Suprapubic skin (tissue), 4 donors: ENCODE results near the gene BUD23. TPM values are rescaled to one million over a fixed set of nuclear protein-coding genes. Genes with fewer than 3 reads are reported as not detected.

Source experiments
- DNase-seq, 2 donors: peaks; one replicate each; pipeline ENCODE4 v3.0.0-alpha.2; 2019; ENCODE audit warnings: low spot score in 2 of 2
- H3K27ac ChIP-seq: fragments of 200-600 bp; sonication (generic); one replicate; pipeline ENCODE4 v1.5.1; 2019
- H3K27me3 ChIP-seq: fragments of 200-600 bp; sonication (generic); one replicate; pipeline ENCODE4 v1.5.1; 2019
- H3K36me3 ChIP-seq: fragments of 200-600 bp; sonication (generic); one replicate; pipeline ENCODE4 v1.5.1; 2019
- H3K4me1 ChIP-seq: fragments of 200-600 bp; sonication (generic); one replicate; pipeline ENCODE4 v1.5.1; 2019
- H3K4me3 ChIP-seq: fragments of 200-600 bp; sonication (generic); one replicate; pipeline ENCODE4 v1.5.1; 2019; ENCODE audit warnings: mild to moderate bottlenecking
- H3K9me3 ChIP-seq: fragments of 200-600 bp; sonication (generic); one replicate; pipeline ENCODE4 v1.5.1; 2019
- EP300 ChIP-seq: sonication (generic); formaldehyde crosslinking; IDR thresholded peaks from one replicate; pipeline ENCODE4 v1.6.1; 2017; ENCODE audit warnings: antibody characterized with exemption
- POLR2A ChIP-seq, 2 donors: fragments of 450-650 bp; IDR thresholded peaks; one replicate each; pipeline ENCODE4 v1.6.1; 2017; ENCODE audit warnings: antibody characterized with exemption in 2 of 2, mild to moderate bottlenecking in 2 of 2, moderate library complexity in 2 of 2
- POLR2AphosphoS5 ChIP-seq, 3 donors: sonication (generic); formaldehyde crosslinking; IDR thresholded peaks; one replicate each; pipeline ENCODE4 v1.6.1; 2017; ENCODE audit warnings: antibody characterized with exemption in 3 of 3
- WGBS: methylation state at CpG from one replicate; pipeline ENCODE4 v1.1.5; 2018; 5-methylcytosine and 5-hydroxymethylcytosine counted together
- total RNA-seq, 4 donors: library from RNA; depleted of rRNA; stranded (reverse); fragments of >200 nt; gene quantifications; one replicate each; pipeline ENCODE4 v1.1.0, GENCODE V29; 2016
- TF ChIP-seq, protein P1 (sequence below), 2 donors: fragments of 200-600 bp in 1 of 2; fragments of 450-650 bp in 1 of 2; sonication (generic) in 1 of 2; IDR thresholded peaks; one replicate each; pipeline ENCODE4 v1.5.1; 2016 to 2019; ENCODE audit warnings: antibody characterized with exemption in 2 of 2, mild to moderate bottlenecking in 1 of 2, moderate library complexity in 1 of 2

BUD23 gene
- total RNA-seq, 4 donors from 2014 or later = 48.1 to 65.8 (median 53.8) TPM

DNA sequence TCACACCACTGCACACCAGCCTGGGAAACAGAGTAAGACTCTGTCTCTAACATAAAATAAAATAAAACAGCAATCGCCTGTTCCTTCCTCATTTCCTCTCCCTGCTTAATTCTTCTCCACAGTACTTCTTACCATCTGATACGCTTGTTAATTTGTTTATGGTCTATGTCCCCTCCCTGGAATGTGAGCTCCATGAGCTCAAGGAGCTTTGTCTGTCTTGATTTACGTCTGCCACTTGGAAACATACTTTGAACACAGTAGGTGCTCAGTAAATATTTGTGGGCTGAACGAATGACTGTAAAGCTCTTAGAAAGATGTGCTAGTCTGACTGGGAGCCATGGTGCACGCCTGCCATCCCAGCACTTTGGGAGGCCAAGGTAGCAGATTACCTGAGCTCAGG lies 45.2 kb downstream of the BUD23 start:
- no peaks in the 10 kb centered on the region for H3K4me1 ChIP-seq
- 59% methylated on average over 5 of the region's 5 CpGs for WGBS
- H3K27me3 ChIP-seq = peaks cover 5% of the 10 kb centered on the region
- no peak for DNase-seq
- TF ChIP-seq POLR2AphosphoS5 (IDR thresholded peaks at IDR 0.05) = no peak
- H3K27ac ChIP-seq = no peak overlapping the region
- no peaks in the 10 kb centered on the region for H3K36me3 ChIP-seq
- H3K9me3 ChIP-seq = no peaks in the 10 kb centered on the region
- no peak overlapping the region for H3K4me3 ChIP-seq

DNA sequence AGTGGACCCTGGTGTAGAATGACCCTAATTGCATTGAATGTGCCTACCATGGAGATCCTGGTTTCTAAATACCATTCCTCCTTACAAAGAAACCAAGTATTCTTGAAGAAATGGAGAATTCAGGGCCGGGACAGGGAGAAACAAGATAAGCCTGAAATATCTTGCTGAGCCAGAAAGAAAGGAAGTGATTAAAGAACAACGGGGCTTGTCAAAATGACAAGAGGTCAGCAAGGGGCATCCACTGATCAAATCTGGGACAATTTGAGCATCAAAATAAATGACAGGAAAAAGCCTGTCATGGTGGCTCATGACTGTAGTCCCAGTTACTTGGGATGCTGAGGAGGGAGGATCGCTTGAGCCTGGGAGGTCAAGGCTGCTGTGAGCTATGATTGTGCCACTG lies 47.1 kb downstream of the BUD23 start:
- Histone ChIP-seq H3K27me3 (peaks cover 5% of the 10 kb centered on the region), H3K4me1 (peaks cover 7% of the 10 kb centered on the region), H3K36me3 (peaks cover under 1% of the 10 kb centered on the region), H3K27ac (no peak overlapping the region), H3K4me3 (no peak overlapping the region), H3K9me3 (no peaks in the 10 kb centered on the region)
- DNase-seq = no peak
- TF ChIP-seq EP300 (no peak), POLR2A (IDR thresholded peaks at IDR 0.05) (no peak), POLR2AphosphoS5 (IDR thresholded peaks at IDR 0.05) (no peak)
- TF ChIP-seq, protein P1, sequence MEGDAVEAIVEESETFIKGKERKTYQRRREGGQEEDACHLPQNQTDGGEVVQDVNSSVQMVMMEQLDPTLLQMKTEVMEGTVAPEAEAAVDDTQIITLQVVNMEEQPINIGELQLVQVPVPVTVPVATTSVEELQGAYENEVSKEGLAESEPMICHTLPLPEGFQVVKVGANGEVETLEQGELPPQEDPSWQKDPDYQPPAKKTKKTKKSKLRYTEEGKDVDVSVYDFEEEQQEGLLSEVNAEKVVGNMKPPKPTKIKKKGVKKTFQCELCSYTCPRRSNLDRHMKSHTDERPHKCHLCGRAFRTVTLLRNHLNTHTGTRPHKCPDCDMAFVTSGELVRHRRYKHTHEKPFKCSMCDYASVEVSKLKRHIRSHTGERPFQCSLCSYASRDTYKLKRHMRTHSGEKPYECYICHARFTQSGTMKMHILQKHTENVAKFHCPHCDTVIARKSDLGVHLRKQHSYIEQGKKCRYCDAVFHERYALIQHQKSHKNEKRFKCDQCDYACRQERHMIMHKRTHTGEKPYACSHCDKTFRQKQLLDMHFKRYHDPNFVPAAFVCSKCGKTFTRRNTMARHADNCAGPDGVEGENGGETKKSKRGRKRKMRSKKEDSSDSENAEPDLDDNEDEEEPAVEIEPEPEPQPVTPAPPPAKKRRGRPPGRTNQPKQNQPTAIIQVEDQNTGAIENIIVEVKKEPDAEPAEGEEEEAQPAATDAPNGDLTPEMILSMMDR (IDR thresholded peaks at IDR 0.05) = no peak
- 41% methylated on average over 3 of the region's 3 CpGs for WGBS

- H3K27me3 ChIP-seq = no peaks in the 10 kb centered on the region
- no peak overlapping the region for H3K27ac ChIP-seq
- 89% methylated on average over 2 of the region's 2 CpGs for WGBS
- H3K9me3 ChIP-seq = no peaks in the 10 kb centered on the region
- TF ChIP-seq, protein P1 (IDR thresholded peaks at IDR 0.05) = no peak
- TF ChIP-seq POLR2A (IDR thresholded peaks at IDR 0.05) (no peak), POLR2AphosphoS5 (IDR thresholded peaks at IDR 0.05) (no peak), EP300 (no peak)
- H3K4me1 ChIP-seq = peaks cover 11% of the 10 kb centered on the region
- no peak for DNase-seq
- H3K4me3 ChIP-seq = no peak overlapping the region
- peaks cover 20% of the 10 kb centered on the region for H3K36me3 ChIP-seq
These were observed 49.0 kb downstream of the BUD23 start for GRCh38 chr7:73732397-73732796.

- WGBS = 32% methylated on average over 6 of the region's 16 CpGs
- TF ChIP-seq POLR2AphosphoS5 (IDR thresholded peaks at IDR 0.05) (peak in 1 of 3 donors; percentile 52), POLR2A (IDR thresholded peaks at IDR 0.05) (no peak), EP300 (no peak)
- TF ChIP-seq, protein P1 (IDR thresholded peaks at IDR 0.05) = peak; percentile 64 to 89
- no peak overlapping the region for H3K4me3 ChIP-seq
- no peaks in the 10 kb centered on the region for H3K27me3 ChIP-seq
- H3K27ac ChIP-seq = peak overlapping the region; percentile 2
- DNase-seq = peak; percentile 87 to 90
- no peaks in the 10 kb centered on the region for H3K9me3 ChIP-seq
- H3K4me1 ChIP-seq = peaks cover 27% of the 10 kb centered on the region
- peaks cover 21% of the 10 kb centered on the region for H3K36me3 ChIP-seq
These were observed 51.5 kb downstream of the BUD23 start for GRCh38 chr7:73734619-73735527.

GRCh38 chr7:73735528-73735905 lies 52.1 kb downstream of the BUD23 start:
- Histone ChIP-seq H3K9me3 (no peaks in the 10 kb centered on the region), H3K27me3 (no peaks in the 10 kb centered on the region), H3K27ac (peak overlapping the region; percentile 2), H3K4me3 (no peak overlapping the region), H3K36me3 (peaks cover 21% of the 10 kb centered on the region), H3K4me1 (peaks cover 27% of the 10 kb centered on the region)
- WGBS = 67% methylated on average over 1 of the region's 8 CpGs
- DNase-seq = no peak
- TF ChIP-seq POLR2A (IDR thresholded peaks at IDR 0.05) (no peak), EP300 (no peak), POLR2AphosphoS5 (IDR thresholded peaks at IDR 0.05) (no peak)
- TF ChIP-seq, protein P1 (IDR thresholded peaks at IDR 0.05) = no peak
